Keratinocyte (primary cell): ENCODE data around the gene LHFPL3.

ENCODE experiments used
- CTCF ChIP-seq, 3 experiments: IDR thresholded peaks in 1 of 3; conservative IDR thresholded peaks in 1 of 3; optimal IDR thresholded peaks in 1 of 3; 2 replicates in 2 of 3; 3 replicates in 1 of 3; pipeline versions ENCODE3 to v1.5.1; 2011; ENCODE audit warnings: low read length in 3 of 3, mild to moderate bottlenecking in 3 of 3, moderate library complexity in 2 of 3, control low read depth in 1 of 3, inconsistent platforms in 1 of 3; ENCODE audit not compliant: insufficient read depth in 2 of 3; ENCODE audit errors: extremely low read depth in 1 of 3
- EZH2 ChIP-seq: IDR thresholded peaks from one replicate; pipeline ENCODE4 v1.6.1; 2012; ENCODE audit warnings: inconsistent platforms, mild to moderate bottlenecking, low read length, moderate library complexity

- TF ChIP-seq CTCF (optimal IDR thresholded peaks at IDR 0.05 in 1 of 3, IDR thresholded peaks at IDR 0.05 in 1 of 3, conservative IDR thresholded peaks at IDR 0.05 in 1 of 3; ENCODE audit: extremely low read depth in 1 of 3, insufficient read depth in 2 of 3, low read length in 3 of 3) (no peak), EZH2 (no peak)
Measured at GRCh38 chr7:104926601-104927041, 598.2 kb downstream of the LHFPL3 start.
